Uterus (tissue), 2 donors: ENCODE data around the gene SEC63.

Source experiments
- CTCF ChIP-seq, 4 experiments: fragments of 200-600 bp in 2 of 4; fragments of 450-650 bp in 2 of 4; sonication (generic) in 2 of 4; IDR thresholded peaks; one replicate each; pipeline ENCODE4 v1.5.1; 2016 to 2019; ENCODE audit warnings: antibody characterized with exemption in 4 of 4, mild to moderate bottlenecking in 2 of 4, moderate library complexity in 1 of 4
- POLR2A ChIP-seq, 2 donors: fragments of 450-650 bp; IDR thresholded peaks; one replicate each; pipeline ENCODE4 v1.6.1; 2016; ENCODE audit warnings: antibody characterized with exemption in 2 of 2, mild to moderate bottlenecking in 1 of 2, moderate library complexity in 1 of 2

- TF ChIP-seq CTCF (IDR thresholded peaks at IDR 0.05) (peak; percentile 88 to 97 (median 92)), POLR2A (IDR thresholded peaks at IDR 0.05) (no peak)
Measured at GRCh38 chr6:107847844-107848802, 109.9 kb downstream of the SEC63 start.
